HG03196 (cell line): ENCODE results near the gene EGFL7.

Experiments
- ATAC-seq: cut with Tn5 transposase; IDR thresholded peaks from one replicate; pipeline ENCODE4 v1.9.1; 2021; ENCODE audit not compliant: unreplicated experiment

EGFL7 gene

GRCh38 chr9:136658849-136659535, 3.7 kb upstream of the EGFL7 start:
- ATAC-seq, result no peak

GRCh38 chr9:136659861-136660784, 2.6 kb upstream of the EGFL7 start:
- no peak for ATAC-seq

- no peak for ATAC-seq
Measured at GRCh38 chr9:136660971-136661550, 1.7 kb upstream of the EGFL7 start.

- no peak for ATAC-seq
Measured at GRCh38 chr9:136661641-136662325, 933 bp upstream of the EGFL7 start.

- no peak for ATAC-seq
Measured at GRCh38 chr9:136662326-136662655, 425 bp upstream of the EGFL7 start.

- ATAC-seq, result no peak
Measured at GRCh38 chr9:136664000-136664915, 1.5 kb downstream of the EGFL7 start.

- no peak for ATAC-seq
Measured at GRCh38 chr9:136665111-136665703, 2.5 kb downstream of the EGFL7 start.

- ATAC-seq, result no peak
Measured at GRCh38 chr9:136665704-136666371, 3.1 kb downstream of the EGFL7 start.

- no peak for ATAC-seq
Measured at GRCh38 chr9:136666372-136667213, 3.9 kb downstream of the EGFL7 start.

GRCh38 chr9:136667214-136667939, 4.7 kb downstream of the EGFL7 start:
- no peak for ATAC-seq

GRCh38 chr9:136667940-136668760, 5.4 kb downstream of the EGFL7 start:
- ATAC-seq, result no peak

GRCh38 chr9:136668983-136669790, 6.5 kb downstream of the EGFL7 start:
- no peak for ATAC-seq

- ATAC-seq, result no peak
Measured at GRCh38 chr9:136669791-136670464, 7.2 kb downstream of the EGFL7 start.

GRCh38 chr9:136670576-136671253, 8.0 kb downstream of the EGFL7 start:
- ATAC-seq, result no peak

- ATAC-seq, result no peak
Measured at GRCh38 chr9:136671254-136671614, 8.5 kb downstream of the EGFL7 start.
